H1 (cell line): ENCODE measurements around the gene GSE1. TPM values are rescaled to one million over a fixed set of nuclear protein-coding genes. Genes with fewer than 3 reads are reported as not detected.
A peak's percentile ranks its signal among the peaks of the same experiment; 100 is the strongest.

Experiments used
- CTCF ChIA-PET: fragments of 300-600 bp; sonication (Branson Sonifier 250); formaldehyde crosslinking; loops from one replicate; lab custom pipeline; 2021; ENCODE audit not compliant: partially characterized antibody; lab: Charles Lee
- POLR2A ChIA-PET: fragments of 300-600 bp; sonication (Branson Sonifier 250); formaldehyde crosslinking; loops from one replicate; lab custom pipeline; 2021; ENCODE audit warnings: inconsistent platforms; ENCODE audit not compliant: partially characterized antibody; lab: Charles Lee
- DNase-seq, 2 experiments: peaks; one replicate each; pipeline versions ENCODE4 v3.0.0 to v3.0.0-alpha.2; 2010 to 2022; ENCODE audit warnings: low spot score in 2 of 2, low read depth in 1 of 2, mixed read lengths in 1 of 2
- FAIRE-seq: peaks from 2 replicates; lab custom pipeline; 2011; peaks lifted over from hg19 to GRCh38; lab: Jason Lieb, UNC
- H2AFZ ChIP-seq: 2 replicates; pipeline ENCODE4 v1.8.1; 2012; ENCODE audit warnings: low read length, inconsistent platforms
- H2AK5ac ChIP-seq: 2 replicates; pipeline ENCODE4 v1.6.1; 2013; ENCODE audit warnings: low read depth, low read length
- H2BK120ac ChIP-seq: replicated peaks from 2 replicates; pipeline ENCODE3; 2013; ENCODE audit warnings: low read depth, low read length, inconsistent platforms
- H2BK12ac ChIP-seq: 2 replicates; pipeline ENCODE4 v1.6.1; 2013; ENCODE audit warnings: low read depth, low read length
- H2BK15ac ChIP-seq: 2 replicates; pipeline ENCODE4 v1.6.1; 2013; ENCODE audit warnings: low read length
- H2BK20ac ChIP-seq: 2 replicates; pipeline ENCODE4 v1.6.1; 2013; ENCODE audit warnings: low read length
- H2BK5ac ChIP-seq: 2 replicates; pipeline ENCODE4 v1.6.1; 2013; ENCODE audit warnings: low read depth, low read length
- H3K14ac ChIP-seq: 2 replicates; pipeline ENCODE4 v1.6.1; 2013; ENCODE audit warnings: inconsistent platforms; ENCODE audit not compliant: insufficient read length
- H3K18ac ChIP-seq: 2 replicates; pipeline ENCODE4 v1.6.1; 2013; ENCODE audit warnings: low read length; ENCODE audit errors: extremely low read depth
- H3K23ac ChIP-seq: 2 replicates; pipeline ENCODE4 v1.6.1; 2013; ENCODE audit warnings: inconsistent platforms; ENCODE audit not compliant: insufficient read length
- H3K23me2 ChIP-seq: 2 replicates; pipeline ENCODE4 v1.6.1; 2013; ENCODE audit warnings: low read depth, low read length
- H3K27ac ChIP-seq: 2 replicates; pipeline ENCODE4 v1.6.1; 2011; ENCODE audit warnings: low read depth, low read length, inconsistent platforms
- H3K27me3 ChIP-seq, 4 experiments: replicated peaks in 1 of 4; 1 replicate in 1 of 4; 2 replicates in 3 of 4; pipeline versions ENCODE4 v1.6.1 to v1.8.1; 2011 to 2013; ENCODE audit warnings: low read length in 3 of 4, mild to moderate bottlenecking in 3 of 4, inconsistent platforms in 2 of 4, mixed read lengths in 2 of 4, moderate library complexity in 1 of 4; ENCODE audit not compliant: control insufficient read depth in 3 of 4, insufficient read depth in 3 of 4; ENCODE audit errors: extremely low read depth in 1 of 4
- H3K36me3 ChIP-seq, 4 experiments: 2 replicates each; pipeline versions ENCODE4 v1.6.1 to v1.8.1; 2011 to 2013; ENCODE audit warnings: mild to moderate bottlenecking in 4 of 4, low read length in 3 of 4, moderate library complexity in 2 of 4, control low read depth in 1 of 4, inconsistent platforms in 1 of 4; ENCODE audit not compliant: insufficient read depth in 4 of 4, control insufficient read depth in 2 of 4
- H3K4ac ChIP-seq: replicated peaks from 2 replicates; pipeline ENCODE3; 2013; ENCODE audit warnings: low read length, low read depth, mixed read lengths, inconsistent platforms; ENCODE audit not compliant: insufficient read length
- H3K4me1 ChIP-seq, 4 experiments: replicated peaks in 1 of 4; 1 replicate in 1 of 4; 2 replicates in 3 of 4; pipeline versions ENCODE4 v1.6.1 to v1.8.1; 2011 to 2013; ENCODE audit warnings: low read length in 3 of 4, inconsistent platforms in 2 of 4, mixed read lengths in 1 of 4; ENCODE audit not compliant: insufficient read depth in 4 of 4, control insufficient read depth in 3 of 4
- H3K4me2 ChIP-seq, 2 experiments: 2 replicates each; pipeline versions ENCODE4 v1.6.1 to v1.8.1; 2011 to 2013; ENCODE audit warnings: low read depth in 2 of 2, low read length in 2 of 2, control low read depth in 1 of 2, inconsistent platforms in 1 of 2, mild to moderate bottlenecking in 1 of 2; ENCODE audit not compliant: insufficient read depth in 1 of 2
- H3K4me3 ChIP-seq, 4 experiments: fragments of 200-600, 300-600 bp in 1 of 4; sonication (generic), shearing (Covaris generic), sonication (Bioruptor Twin) in 1 of 4; 2 replicates each; pipeline versions ENCODE4 v1.5.1 to v1.8.1; 2011 to 2016; ENCODE audit warnings: low read length in 4 of 4, low read depth in 3 of 4, control low read depth in 2 of 4, inconsistent platforms in 2 of 4, mild to moderate bottlenecking in 2 of 4, mixed read lengths in 1 of 4, moderate library complexity in 1 of 4; ENCODE audit not compliant: insufficient read depth in 2 of 4; ENCODE audit errors: extremely low read depth in 1 of 4
- H3K56ac ChIP-seq: replicated peaks from 2 replicates; pipeline ENCODE3; 2013; ENCODE audit warnings: low read depth, mild to moderate bottlenecking, mixed read lengths, low read length, inconsistent platforms; ENCODE audit not compliant: insufficient read length
- H3K79me1 ChIP-seq: 2 replicates; pipeline ENCODE4 v1.6.1; 2013; ENCODE audit warnings: low read depth, low read length, control low read depth
- H3K79me2 ChIP-seq, 2 experiments: 2 replicates each; pipeline versions ENCODE4 v1.6.1 to v1.8.1; 2012 to 2013; ENCODE audit warnings: low read length in 2 of 2, mild to moderate bottlenecking in 2 of 2, inconsistent platforms in 1 of 2; ENCODE audit not compliant: insufficient read depth in 2 of 2, control insufficient read depth in 1 of 2
- H3K9ac ChIP-seq, 4 experiments: replicated peaks in 1 of 4; 1 replicate in 1 of 4; 2 replicates in 3 of 4; pipeline versions ENCODE4 v1.6.1 to v1.8.1; 2011 to 2013; ENCODE audit warnings: low read depth in 3 of 4, low read length in 3 of 4, control low read depth in 2 of 4, mild to moderate bottlenecking in 2 of 4, moderate library complexity in 2 of 4, inconsistent platforms in 1 of 4; ENCODE audit errors: extremely low read depth in 1 of 4
- H3K9me3 ChIP-seq, 2 experiments: 2 replicates each; pipeline versions ENCODE4 v1.6.1 to v1.8.1; 2012 to 2013; ENCODE audit warnings: mild to moderate bottlenecking in 2 of 2, moderate library complexity in 2 of 2, control low read depth in 1 of 2, inconsistent platforms in 1 of 2, low read depth in 1 of 2, low read length in 1 of 2, mixed read lengths in 1 of 2; ENCODE audit not compliant: insufficient read depth in 2 of 2
- H4K20me1 ChIP-seq, 2 experiments: replicated peaks in 1 of 2; 2 replicates each; pipeline versions ENCODE3 to v1.8.1; 2011 to 2013; ENCODE audit warnings: inconsistent platforms in 2 of 2, low read length in 2 of 2, mild to moderate bottlenecking in 1 of 2; ENCODE audit not compliant: insufficient read depth in 2 of 2, control insufficient read depth in 1 of 2
- H4K5ac ChIP-seq: 2 replicates; pipeline ENCODE4 v1.6.1; 2013; ENCODE audit warnings: low read length, low read depth, mixed read lengths, inconsistent platforms; ENCODE audit not compliant: insufficient read length
- H4K8ac ChIP-seq: 2 replicates; pipeline ENCODE4 v1.8.0; 2013; ENCODE audit warnings: mild to moderate bottlenecking, moderate library complexity, low read length, inconsistent platforms; ENCODE audit not compliant: insufficient read depth; ENCODE audit errors: extremely low read depth
- H4K91ac ChIP-seq: replicated peaks from 2 replicates; pipeline ENCODE3; 2013; ENCODE audit warnings: low read length, mixed read lengths, inconsistent platforms; ENCODE audit not compliant: insufficient read length
- BRCA1 ChIP-seq: IDR thresholded peaks from 2 replicates; pipeline ENCODE4 v1.6.1; 2012; ENCODE audit warnings: low read depth, low read length, improper control_type of control experiment
- GABPA ChIP-seq: IDR thresholded peaks from 2 replicates; pipeline ENCODE4 v1.6.1; 2011; ENCODE audit warnings: mild to moderate bottlenecking, low read length, moderate library complexity, borderline replicate concordance; ENCODE audit not compliant: insufficient read depth
- HDAC2 ChIP-seq, 2 experiments: fragments of 300-600 bp in 1 of 2; sonication (generic) in 1 of 2; IDR thresholded peaks; 2 replicates each; pipeline ENCODE4 v1.6.1; 2011 to 2012; ENCODE audit warnings: low read depth in 2 of 2, low read length in 2 of 2, mild to moderate bottlenecking in 2 of 2, moderate library complexity in 2 of 2, borderline replicate concordance in 1 of 2, inconsistent platforms in 1 of 2
- NRF1 ChIP-seq: IDR thresholded peaks from 2 replicates; pipeline ENCODE4 v1.6.1; 2011; ENCODE audit warnings: mild to moderate bottlenecking, low read depth, low read length, improper control_type of control experiment
- RBBP5 ChIP-seq: IDR thresholded peaks from 2 replicates; pipeline ENCODE4 v1.7.1; 2012; ENCODE audit warnings: low read depth, mild to moderate bottlenecking, inconsistent platforms, low read length, moderate library complexity, borderline replicate concordance
- SP4 ChIP-seq: IDR thresholded peaks from 2 replicates; pipeline ENCODE4 v1.6.1; 2012; ENCODE audit warnings: low read length, inconsistent platforms
- TEAD4 ChIP-seq: IDR thresholded peaks from 2 replicates; pipeline ENCODE4 v1.6.1; 2012; ENCODE audit warnings: low read depth, low read length, inconsistent platforms, mixed read lengths
- WGBS, 2 experiments: shearing (Covaris generic) in 1 of 2; methylation state at CpG; one replicate each; pipeline versions ENCODE4 v1.1.6 to v1.1.7; 2013 to 2015; ENCODE audit warnings: low lambda C conversion rate in 2 of 2, mixed read lengths in 2 of 2, inconsistent platforms in 1 of 2, low coverage in 1 of 2, missing lambda C conversion rate in 1 of 2; ENCODE audit not compliant: insufficient replicate concordance in 2 of 2, insufficient coverage in 1 of 2, insufficient read length in 1 of 2; ENCODE audit errors: extremely low coverage in 1 of 2, missing lambda C conversion rate in 1 of 2; 5-methylcytosine and 5-hydroxymethylcytosine counted together
- polyA plus RNA-seq, 7 experiments: library from polyadenylated mRNA; depleted of rRNA in 3 of 7; stranded (reverse) in 5 of 7; unstranded in 2 of 7; fragments of >200 nt in 5 of 7; fragments of 200-250 nt in 2 of 7; gene quantifications; 1 replicate in 5 of 7; 2 replicates in 1 of 7; 4 replicates in 1 of 7; pipeline versions ENCODE4 v1.2.1 to v1.2.3, GENCODE V29; 2011 to 2013; ENCODE audit warnings: missing spikeins in 2 of 7, mixed read lengths in 2 of 7
- total RNA-seq: library from RNA; stranded (reverse); fragmentation: NEBNext Ultra II Directional; extraction: Animal tissue kit (Norgen Biotek cat#: 25700); gene quantifications from 2 replicates; pipeline ENCODE4 v1.2.1, GENCODE V29; 2021
- TF ChIP-seq, protein P1 (sequence below): IDR thresholded peaks from 2 replicates; pipeline ENCODE4 v1.6.1; 2012; ENCODE audit warnings: low read length, inconsistent platforms

Gene GSE1
- total and polyA plus RNA-seq, 2 of the 8 experiments (the other 6 are each of a cell fraction or from before 2014, with no cell fraction given): 26.0 to 65.6 TPM

DNA sequence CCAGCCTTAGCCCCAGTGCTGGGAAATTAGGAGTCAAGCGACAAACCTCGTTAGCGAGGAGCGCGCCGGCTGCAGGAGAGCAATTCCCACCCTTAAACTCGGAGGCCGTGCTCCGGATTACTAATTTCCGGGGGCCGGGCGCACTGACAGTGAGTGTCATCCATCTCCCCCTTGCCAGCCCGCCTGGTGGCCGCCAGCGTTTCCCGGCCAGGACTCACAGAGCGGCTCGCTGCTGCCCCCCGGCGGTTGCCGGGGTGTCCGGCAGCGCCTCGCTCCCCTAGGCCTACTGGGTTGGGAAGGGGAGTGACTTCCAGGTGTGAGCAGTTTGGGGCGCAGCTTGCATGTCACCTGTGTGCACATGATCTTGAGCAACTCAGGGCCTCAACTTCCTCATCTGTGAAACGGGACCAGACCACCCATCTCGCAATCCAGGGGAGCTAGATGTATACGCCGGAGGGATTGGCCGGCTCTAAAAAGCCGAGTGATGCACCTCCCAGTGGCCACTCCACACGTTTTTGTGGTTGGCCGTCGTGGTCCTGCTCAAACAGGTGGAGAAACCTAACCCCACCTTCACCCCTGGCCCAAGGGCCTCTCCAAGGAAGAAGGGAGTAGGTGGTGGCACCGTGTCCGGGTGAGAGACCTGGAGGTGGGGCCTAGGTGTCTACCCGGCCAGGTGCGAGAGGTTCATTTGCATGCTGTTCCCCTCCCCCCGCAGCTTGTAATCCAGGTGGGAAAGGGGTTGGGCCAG is 2.5 kb upstream of the GSE1 start:
- ChIA-PET CTCF (interaction anchor here (0.5 to 6.6 kb wide), 51 partner anchors 10 to 313 kb away, joined by 3 to 79 read pairs (median 5); no protein-coding TSS in a partner anchor), POLR2A (interaction anchor here (0.6 to 5.6 kb wide), 12 partner anchors 8 to 174 kb away, joined by 3 to 29 read pairs (median 4); no protein-coding TSS in a partner anchor)
- H2AFZ ChIP-seq: no peak overlapping the region
- peak overlapping the region; percentile 70; the same call in 1 of the 2 replicates for H3K27ac ChIP-seq
- H3K4me2 ChIP-seq: peak overlapping the region; percentile 3 to 71
- H4K91ac ChIP-seq: peak overlapping the region; percentile 84
- peak overlapping the region; percentile 70 for H4K5ac ChIP-seq
- H3K79me2 ChIP-seq: peaks cover 3 to 26% of the 10 kb centered on the region in 2 experiments; a peak in 3 of 4 replicates
- peaks cover 10% of the 10 kb centered on the region for H3K23me2 ChIP-seq
- H3K9ac ChIP-seq: no peak overlapping the region
- peaks cover 10 to 46% (median 41%) of the 10 kb centered on the region in 4 experiments for H3K4me1 ChIP-seq
- H2AK5ac ChIP-seq: no peak overlapping the region
- H4K20me1 ChIP-seq: peaks cover 5 to 9% of the 10 kb centered on the region in 2 experiments
- peak overlapping the region; percentile 84 for H2BK120ac ChIP-seq
- 0 out of 2 replicates have a peak overlapping the region, but pooled peaks have one; percentile 91 for H2BK20ac ChIP-seq
- H3K4ac ChIP-seq: peak overlapping the region; percentile 55
- peak overlapping the region; percentile 83 for H3K18ac ChIP-seq
- H3K36me3 ChIP-seq: no peaks in the 10 kb centered on the region
- H3K56ac ChIP-seq: no peak overlapping the region
- peak; percentile 50 for FAIRE-seq
- 3% methylated on average over 34 of the region's 39 CpGs; no CpG with 5 or more reads in 1 of the 2 experiments for WGBS, 2 experiments
- H3K79me1 ChIP-seq: no peaks in the 10 kb centered on the region
- DNase-seq: peak; percentile 88 to 96
- H2BK5ac ChIP-seq: peak overlapping the region; percentile 86; the same call in 1 of the 2 replicates
- H3K23ac ChIP-seq: no peak overlapping the region
- peak overlapping the region; percentile 93; the same call in 1 of the 2 replicates for H2BK12ac ChIP-seq
- peaks cover 0 to 9% (median 4%) of the 10 kb centered on the region in 4 experiments; a peak in 2 of 7 replicates for H3K27me3 ChIP-seq
- no peaks in the 10 kb centered on the region for H3K9me3 ChIP-seq
- peak overlapping the region; percentile 62 for H4K8ac ChIP-seq
- H3K14ac ChIP-seq: no peak overlapping the region
- peak overlapping the region; percentile 1 to 92 (median 30); a peak in 6 of 8 replicates for H3K4me3 ChIP-seq
- peak overlapping the region; percentile 99; the same call in 1 of the 2 replicates for H2BK15ac ChIP-seq
- TF ChIP-seq GABPA (peak; percentile 77; the same call in 1 of the 2 replicates), SP4 (0 out of 2 replicates have a peak, but pooled peaks have one; percentile 32), NRF1 (no peak), RBBP5 (0 out of 2 replicates have a peak, but pooled peaks have one; percentile 10), BRCA1 (no peak), TEAD4 (0 out of 2 replicates have a peak, but pooled peaks have one; percentile 12), HDAC2 (IDR thresholded peaks at IDR 0.05; ENCODE audit: borderline replicate concordance in 1 of 2, low read depth in 2 of 2, low read length in 2 of 2) (peak in 1 of 2 experiments; percentile 90; a peak in 1 of 4 replicates)
- TF ChIP-seq, protein P1, sequence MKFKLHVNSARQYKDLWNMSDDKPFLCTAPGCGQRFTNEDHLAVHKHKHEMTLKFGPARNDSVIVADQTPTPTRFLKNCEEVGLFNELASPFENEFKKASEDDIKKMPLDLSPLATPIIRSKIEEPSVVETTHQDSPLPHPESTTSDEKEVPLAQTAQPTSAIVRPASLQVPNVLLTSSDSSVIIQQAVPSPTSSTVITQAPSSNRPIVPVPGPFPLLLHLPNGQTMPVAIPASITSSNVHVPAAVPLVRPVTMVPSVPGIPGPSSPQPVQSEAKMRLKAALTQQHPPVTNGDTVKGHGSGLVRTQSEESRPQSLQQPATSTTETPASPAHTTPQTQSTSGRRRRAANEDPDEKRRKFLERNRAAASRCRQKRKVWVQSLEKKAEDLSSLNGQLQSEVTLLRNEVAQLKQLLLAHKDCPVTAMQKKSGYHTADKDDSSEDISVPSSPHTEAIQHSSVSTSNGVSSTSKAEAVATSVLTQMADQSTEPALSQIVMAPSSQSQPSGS: 0 out of 2 replicates have a peak, but pooled peaks have one; percentile 56
